B cell (primary cell): ENCODE data around the gene ALPK3. TPM values are rescaled to one million over a fixed set of nuclear protein-coding genes. Genes with fewer than 3 reads are reported as not detected.

Experiments used
- ATAC-seq: fragments of 200-7000 bp; cut with Tn5 transposase; one replicate; pipeline ENCODE4 v1.10.0; 2021; ENCODE audit warnings: low read depth, mild to moderate bottlenecking, moderate number of reproducible peaks, moderate library complexity
- CTCF ChIA-PET: fragments of 350-600 bp; sonication (Branson Sonifier 250); formaldehyde crosslinking; loops from one replicate; lab custom pipeline; 2021; ENCODE audit warnings: antibody characterized with exemption, inconsistent platforms; lab: Charles Lee
- POLR2A ChIA-PET: fragments of 350-600 bp; sonication (Branson Sonifier 250); formaldehyde crosslinking; loops from one replicate; lab custom pipeline; 2021; ENCODE audit warnings: antibody characterized with exemption; lab: Charles Lee
- DNase-seq: peaks from one replicate; pipeline ENCODE4 v3.0.0; 2013
- H2AFZ ChIP-seq: 2 replicates; pipeline ENCODE4 v1.6.1; 2012; ENCODE audit warnings: mild to moderate bottlenecking, low read depth, low read length; ENCODE audit not compliant: insufficient read depth, poor library complexity, severe bottlenecking
- H3K27ac ChIP-seq, 2 donors: 1 replicate in 1 of 2; 2 replicates in 1 of 2; pipeline ENCODE4 v1.5.1; 2012 to 2013; ENCODE audit warnings: low read length in 2 of 2, mild to moderate bottlenecking in 2 of 2, moderate library complexity in 1 of 2
- H3K27me3 ChIP-seq, 4 experiments: fragments of 200-600 bp in 1 of 4; sonication (generic) in 1 of 4; replicated peaks in 1 of 4; 1 replicate in 2 of 4; 2 replicates in 2 of 4; pipeline versions ENCODE4 v1.6.1 to v1.7.0; 2013 to 2016; ENCODE audit warnings: low read length in 3 of 4, mild to moderate bottlenecking in 2 of 4, mixed read lengths in 1 of 4, moderate library complexity in 1 of 4; ENCODE audit not compliant: insufficient read depth in 4 of 4, control insufficient read depth in 3 of 4; ENCODE audit errors: control extremely low read depth in 1 of 4
- H3K36me3 ChIP-seq, 2 experiments: replicated peaks in 1 of 2; 1 replicate in 1 of 2; 2 replicates in 1 of 2; pipeline versions ENCODE4 v1.6.1 to v1.7.1; 2013; ENCODE audit warnings: low read length in 1 of 2; ENCODE audit not compliant: insufficient read depth in 2 of 2, control insufficient read depth in 1 of 2; ENCODE audit errors: control extremely low read depth in 1 of 2, extremely low read depth in 1 of 2
- H3K4me1 ChIP-seq, 2 donors: fragments of 200-600 bp in 1 of 2; sonication (generic) in 1 of 2; 1 replicate in 1 of 2; 2 replicates in 1 of 2; pipeline versions ENCODE4 v1.5.1 to v1.6.1; 2013 to 2017; ENCODE audit warnings: low read length in 2 of 2; ENCODE audit not compliant: control insufficient read depth in 2 of 2, insufficient read depth in 2 of 2
- H3K4me2 ChIP-seq: replicated peaks from 2 replicates; pipeline ENCODE3; 2012; ENCODE audit warnings: mild to moderate bottlenecking, low read depth, low read length; ENCODE audit not compliant: poor library complexity, severe bottlenecking
- H3K4me3 ChIP-seq, 5 experiments: fragments of 200-600 bp in 1 of 5; sonication (generic) in 1 of 5; 1 replicate in 3 of 5; 2 replicates in 2 of 5; pipeline versions ENCODE4 v1.5.1 to v1.7.0; 2011 to 2016; ENCODE audit warnings: low read length in 4 of 5, mild to moderate bottlenecking in 4 of 5, low read depth in 2 of 5, control low read depth in 1 of 5, moderate library complexity in 1 of 5; ENCODE audit not compliant: insufficient read depth in 1 of 5; ENCODE audit errors: control extremely low read depth in 1 of 5, extremely low read depth in 1 of 5
- H3K79me2 ChIP-seq: fragments of 200-600 bp; sonication (generic); one replicate; pipeline ENCODE4 v1.6.0; 2016; ENCODE audit warnings: low read length; ENCODE audit not compliant: control insufficient read depth, insufficient read depth
- H3K9ac ChIP-seq: fragments of 200-600 bp; sonication (generic); 2 replicates; pipeline ENCODE4 v1.6.1; 2017; ENCODE audit warnings: mild to moderate bottlenecking, low read length, moderate library complexity
- H3K9me3 ChIP-seq, 3 donors: one replicate each; pipeline versions ENCODE4 v1.6.1 to v1.7.1; 2013; ENCODE audit warnings: low read length in 2 of 3; ENCODE audit not compliant: control insufficient read depth in 2 of 3, insufficient read depth in 1 of 3; ENCODE audit errors: control extremely low read depth in 1 of 3
- H4K20me1 ChIP-seq: 2 replicates; pipeline ENCODE4 v1.6.0; 2012; ENCODE audit warnings: mild to moderate bottlenecking, low read length; ENCODE audit not compliant: insufficient read depth, control insufficient read depth, poor library complexity, severe bottlenecking
- H3K27ac Mint-ChIP-seq: one replicate; pipeline ENCODE4 v1.8.0; 2021; ENCODE audit warnings: mixed read lengths
- H3K27me3 Mint-ChIP-seq: one replicate; pipeline ENCODE4 v1.8.0; 2021; ENCODE audit warnings: mixed read lengths
- H3K4me1 Mint-ChIP-seq: one replicate; pipeline ENCODE4 v1.8.0; 2021; ENCODE audit warnings: mixed read lengths
- H3K4me3 Mint-ChIP-seq: one replicate; pipeline ENCODE4 v1.8.0; 2021; ENCODE audit warnings: mixed read lengths
- H3K9me3 Mint-ChIP-seq: one replicate; pipeline ENCODE4 v1.8.0; 2022; ENCODE audit warnings: mixed read lengths; ENCODE audit not compliant: insufficient read depth
- CTCF ChIP-seq: fragments of 200-600 bp; IDR thresholded peaks from one replicate; pipeline ENCODE4 v1.8.0; 2022; ENCODE audit warnings: antibody characterized with exemption, mild to moderate bottlenecking
- EZH2 ChIP-seq: IDR thresholded peaks from 2 replicates; pipeline ENCODE4 v1.6.1; 2012; ENCODE audit warnings: borderline replicate concordance, low read depth, mild to moderate bottlenecking, moderate library complexity, low read length; ENCODE audit not compliant: insufficient read depth, poor library complexity, severe bottlenecking
- WGBS: methylation state at CpG from one replicate; pipeline ENCODE4 v1.1.5; 2013; ENCODE audit warnings: missing lambda C conversion rate; ENCODE audit not compliant: insufficient coverage; 5-methylcytosine and 5-hydroxymethylcytosine counted together
- intact Hi-C: fragments of 100-400 bp; cut with micrococcal nuclease; formaldehyde crosslinking; loops from one replicate; pipeline ENCODE4 v1.10.0; 2022
- polyA plus RNA-seq: library from polyadenylated mRNA; depleted of rRNA; stranded (reverse); fragments of >200 nt; gene quantifications from 2 replicates; pipeline ENCODE4 v1.2.3, GENCODE V29; 2012
- total RNA-seq, 2 donors: library from RNA; stranded (reverse); fragments of 120-200 nt in 1 of 2; gene quantifications; 1 replicate in 1 of 2; 2 replicates in 1 of 2; pipeline versions ENCODE4 v1.2.3 to v1.2.4, GENCODE V29; 2013 to 2022

Gene ALPK3
- total and polyA plus RNA-seq, 2 donors (not counting 1 experiment from before 2014, with no cell fraction given) = 0.07 to 0.15 TPM

DNA sequence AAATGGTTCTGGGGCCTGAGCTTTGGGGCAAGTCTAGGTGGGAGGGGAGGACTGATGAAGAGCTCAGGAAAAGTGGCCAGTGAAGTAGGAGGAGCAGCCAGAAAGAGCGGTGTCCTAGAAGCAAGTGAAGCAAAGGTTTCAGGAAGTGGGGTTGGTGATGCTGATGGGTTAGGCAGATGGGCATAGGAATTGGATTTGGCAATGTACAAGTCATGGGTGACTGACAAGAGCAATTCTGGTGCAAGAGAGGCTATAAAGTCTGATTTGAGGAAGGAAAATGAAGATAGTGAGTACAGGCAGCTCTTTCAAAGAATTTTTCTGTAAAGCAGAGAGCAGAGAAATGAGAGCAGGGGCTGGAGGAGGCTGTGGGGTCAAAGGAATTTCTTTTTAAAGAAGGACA, 19.7 kb downstream of the ALPK3 start:
- Mint-ChIP-seq H3K27me3 (peaks cover 29% of the 10 kb centered on the region), H3K4me3 (no peak overlapping the region), H3K4me1 (no peaks in the 10 kb centered on the region), H3K9me3 (no peaks in the 10 kb centered on the region), H3K27ac (no peak overlapping the region)
- Histone ChIP-seq H3K9me3 (no peaks in the 10 kb centered on the region), H3K27ac (no peak overlapping the region), H4K20me1 (no peaks in the 10 kb centered on the region), H3K4me3 (no peak overlapping the region), H3K27me3 (no peaks in the 10 kb centered on the region), H3K4me1 (no peaks in the 10 kb centered on the region), H3K79me2 (no peaks in the 10 kb centered on the region), H3K36me3 (no peaks in the 10 kb centered on the region), H3K4me2 (no peak overlapping the region), H2AFZ (no peak overlapping the region), H3K9ac (no peak overlapping the region)
- intact Hi-C loops = no loop called here
- DNase-seq = no peak
- ChIA-PET CTCF (interaction anchor here (1.4 kb wide), 1 partner anchor 207 kb away, joined by 3 read pairs; no protein-coding TSS in a partner anchor), POLR2A (no interaction called here)
- TF ChIP-seq CTCF (no peak), EZH2 (no peak)
- no peak for ATAC-seq
- whole genome bisulfite sequencing = 93% methylated on average over 1 of the region's 1 CpG

- CTCF ChIA-PET = no interaction called here
- POLR2A ChIA-PET = interaction anchor here (0.6 kb wide), 1 partner anchor 181 kb away, joined by 12 read pairs; no protein-coding TSS in a partner anchor
- ATAC-seq (no peak), DNase-seq (no peak)
- intact Hi-C loops = no loop called here
- Histone ChIP-seq H3K27me3 (no peaks in the 10 kb centered on the region), H3K79me2 (no peaks in the 10 kb centered on the region), H3K9ac (no peak overlapping the region), H3K9me3 (no peaks in the 10 kb centered on the region), H2AFZ (no peak overlapping the region), H3K4me3 (no peak overlapping the region), H3K27ac (no peak overlapping the region), H3K36me3 (no peaks in the 10 kb centered on the region), H3K4me1 (no peaks in the 10 kb centered on the region), H3K4me2 (no peak overlapping the region), H4K20me1 (no peaks in the 10 kb centered on the region)
- Mint-ChIP-seq H3K27me3 (peaks cover 24% of the 10 kb centered on the region), H3K4me1 (no peaks in the 10 kb centered on the region), H3K27ac (no peak overlapping the region), H3K9me3 (no peaks in the 10 kb centered on the region), H3K4me3 (no peak overlapping the region)
- TF ChIP-seq EZH2 = no peak
- no peak for TF ChIP-seq CTCF
- WGBS = 95% methylated on average over 23 of the region's 23 CpGs
These were observed 22.6 kb downstream of the ALPK3 start for GRCh38 chr15:84839714-84840113.
